Measurements from ENCODE around the gene OR2D2. TPM values are rescaled to one million over a fixed set of nuclear protein-coding genes. Genes with fewer than 3 reads are reported as not detected.
"Not testable (repeated sequence)": the region's sequence is repeated elsewhere in the genome, so short reads cannot be mapped to it uniquely, and the experiment has no call there.

OR2D2 gene
- polyA plus RNA-seq, 3 donors, result not detected

GRCh38 chr11:6887711-6888110 is 4.6 kb downstream of the OR2D2 start:
- not testable (repeated sequence) for DNase-seq (ENCODE audit: low read depth in 3 of 3, low spot score in 2 of 3)

GRCh38 chr11:6882751-6883150 is 9.5 kb downstream of the OR2D2 start:
- DNase-seq (ENCODE audit: low read depth in 3 of 3, low spot score in 2 of 3), result no peak

- DNase-seq (ENCODE audit: low read depth in 3 of 3, low spot score in 2 of 3), result no peak
These were observed 15.4 kb downstream of the OR2D2 start for GRCh38 chr11:6876914-6877313.

- no peak for DNase-seq (ENCODE audit: low read depth in 3 of 3, low spot score in 2 of 3)
These were observed 16.0 kb downstream of the OR2D2 start, which contains the start of gene OR10A4 for GRCh38 chr11:6876325-6876724. Gene OR10A4, plus strand, starts transcription at chr11:6876625. Its CDS starts 23 bp downstream, at chr11:6876648.

- no peak for DNase-seq (ENCODE audit: low read depth in 3 of 3, low spot score in 2 of 3)
These were observed 16.5 kb downstream of the OR2D2 start for GRCh38 chr11:6875761-6876160.

- DNase-seq (ENCODE audit: low read depth in 3 of 3, low spot score in 2 of 3), result no peak
These were observed 21.0 kb downstream of the OR2D2 start for GRCh38 chr11:6871278-6871677.

GRCh38 chr11:6864438-6864837 is 27.9 kb downstream of the OR2D2 start:
- DNase-seq (ENCODE audit: low read depth in 3 of 3, low spot score in 2 of 3), result no peak

- no peak for DNase-seq (ENCODE audit: low read depth in 3 of 3, low spot score in 2 of 3)
These were observed 29.3 kb downstream of the OR2D2 start, which contains the start of gene OR10A2 for GRCh38 chr11:6862961-6863360. Gene OR10A2, plus strand, starts transcription at chr11:6863057. Its CDS starts 6,698 bp downstream, at chr11:6869755.

- no peak for DNase-seq (ENCODE audit: low read depth in 3 of 3, low spot score in 2 of 3)
These were observed 35.4 kb downstream of the OR2D2 start for GRCh38 chr11:6856871-6857270.

GRCh38 chr11:6855971-6856541 is 36.2 kb downstream of the OR2D2 start:
- no peak for DNase-seq (ENCODE audit: low read depth in 3 of 3, low spot score in 2 of 3)

GRCh38 chr11:6854801-6855200 is 37.5 kb downstream of the OR2D2 start:
- DNase-seq (ENCODE audit: low read depth in 3 of 3, low spot score in 2 of 3), result not testable (repeated sequence)

GRCh38 chr11:6850526-6850925 is 41.8 kb downstream of the OR2D2 start:
- DNase-seq (ENCODE audit: low read depth in 3 of 3, low spot score in 2 of 3), result no peak

- no peak for DNase-seq (ENCODE audit: low read depth in 3 of 3, low spot score in 2 of 3)
These were observed 46.9 kb downstream of the OR2D2 start, which contains the start of gene OR10A5 for GRCh38 chr11:6845383-6845782. Gene OR10A5, plus strand, starts transcription at chr11:6845683. Its CDS starts 0 bp downstream, at chr11:6845683.

- DNase-seq (ENCODE audit: low read depth in 3 of 3, low spot score in 2 of 3), result no peak
These were observed 47.9 kb downstream of the OR2D2 start for GRCh38 chr11:6844356-6844755.

GRCh38 chr11:6843670-6844069 is 48.6 kb downstream of the OR2D2 start:
- DNase-seq (ENCODE audit: low read depth in 3 of 3, low spot score in 2 of 3), result no peak

GRCh38 chr11:6841694-6842093 is 50.6 kb downstream of the OR2D2 start:
- no peak for DNase-seq (ENCODE audit: low read depth in 3 of 3, low spot score in 2 of 3)

Other genes with a start within 250 kb of the OR2D2 start
- gene DCHS1, start 236.7 kb downstream of the OR2D2 start, polyA plus RNA-seq (ENCODE audit: insufficient read length in 3 of 3), result 10 to 100 TPM; 27.8 to 31.1 (median 30.3) TPM
- gene MRPL17, start 209.2 kb downstream of the OR2D2 start, polyA plus RNA-seq (ENCODE audit: insufficient read length in 3 of 3), result 10 to 100 TPM; 68.3 to 81.6 (median 68.3) TPM
- gene OR2AG2, start 120.5 kb downstream of the OR2D2 start, polyA plus RNA-seq (ENCODE audit: insufficient read length in 3 of 3), result under 1 TPM; 0.07 to 0.14 (median 0.10) TPM
- under 1 TPM in 1 of 3 donors, not detected in 2; 0.07 TPM for gene OR2AG1, start 109.5 kb downstream of the OR2D2 start, polyA plus RNA-seq (ENCODE audit: insufficient read length in 3 of 3)
- gene OR6A2, start 92.8 kb downstream of the OR2D2 start, polyA plus RNA-seq (ENCODE audit: insufficient read length in 3 of 3), result under 1 TPM in 1 of 3 donors, not detected in 2; 0.04 TPM
- gene OR10A5, start 46.8 kb downstream of the OR2D2 start, polyA plus RNA-seq (ENCODE audit: insufficient read length in 3 of 3), result not detected
- gene OR10A2, start 29.4 kb downstream of the OR2D2 start, polyA plus RNA-seq (ENCODE audit: insufficient read length in 3 of 3), result not detected
- gene OR10A4, start 15.9 kb downstream of the OR2D2 start, polyA plus RNA-seq (ENCODE audit: insufficient read length in 3 of 3), result not detected
- gene OR2D3, start 28.5 kb upstream of the OR2D2 start, polyA plus RNA-seq (ENCODE audit: insufficient read length in 3 of 3), result not detected
- 1 to 10 TPM; 3.5 to 3.8 (median 3.6) TPM for gene ZNF215, start 33.9 kb upstream of the OR2D2 start, polyA plus RNA-seq (ENCODE audit: insufficient read length in 3 of 3)
- 10 to 100 TPM; 11.8 to 13.9 (median 13.7) TPM for gene ZNF214, start 127.8 kb upstream of the OR2D2 start, polyA plus RNA-seq (ENCODE audit: insufficient read length in 3 of 3)
- 1 to 10 TPM in 1 of 3 donors, under 1 TPM in 2; 0.71 to 1.4 (median 0.79) TPM for gene NLRP14, start 128.0 kb upstream of the OR2D2 start, polyA plus RNA-seq (ENCODE audit: insufficient read length in 3 of 3)
- gene RBMXL2, start 196.5 kb upstream of the OR2D2 start, polyA plus RNA-seq (ENCODE audit: insufficient read length in 3 of 3), result under 1 TPM; 0.08 to 0.12 (median 0.11) TPM

Measured in right renal cortex interstitium (tissue), 3 donors.